GM13977 (cell line): ENCODE data around the gene ATF6.

Experiments used
- DNase-seq: peaks from one replicate; pipeline ENCODE4 v3.0.0; 2012; ENCODE audit warnings: low spot score
- CTCF ChIP-seq: IDR thresholded peaks from 2 replicates; pipeline ENCODE4 v1.5.1; 2012; ENCODE audit warnings: mild to moderate bottlenecking, control low read depth; ENCODE audit not compliant: insufficient read depth; ENCODE audit errors: extremely low read depth, missing control alignments
- in situ Hi-C: fragments of 300-500 bp; cut with MboI; formaldehyde crosslinking; loops from one replicate; pipeline ENCODE4 v1.12.0; 2022; ENCODE audit warnings: low sequenced_read_pairs, low pct_unique_long_range_greater_than_20kb, mixed read lengths, inconsistent platforms; ENCODE audit not compliant: unreplicated experiment

Gene ATF6

GRCh38 chr1:161956097-161956496 lies 190.0 kb downstream of the ATF6 start:
- TF ChIP-seq CTCF = no peak
- DNase-seq = no peak
- in situ Hi-C loops = no loop called here

DNA sequence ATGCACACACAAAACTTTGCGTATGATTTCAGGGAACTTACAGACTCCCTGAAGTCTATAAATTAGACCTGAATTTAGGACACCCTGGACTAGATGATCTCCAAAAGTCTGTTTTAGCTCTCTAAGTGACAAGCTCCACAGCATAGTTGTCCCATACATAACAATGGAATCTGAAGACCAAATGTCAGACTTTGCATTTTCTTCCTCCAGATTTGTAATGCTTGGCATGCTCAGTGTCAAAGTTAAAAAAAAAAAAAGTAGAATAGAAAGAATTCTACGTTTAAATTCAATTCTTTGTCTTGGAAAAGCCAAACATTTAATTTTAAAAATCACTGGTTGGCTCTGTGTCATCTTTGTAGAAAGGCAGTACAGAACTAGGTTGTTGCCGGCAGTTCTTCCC lies 190.8 kb downstream of the ATF6 start:
- in situ Hi-C loops = no loop called here
- DNase-seq = no peak
- no peak for TF ChIP-seq CTCF

DNA sequence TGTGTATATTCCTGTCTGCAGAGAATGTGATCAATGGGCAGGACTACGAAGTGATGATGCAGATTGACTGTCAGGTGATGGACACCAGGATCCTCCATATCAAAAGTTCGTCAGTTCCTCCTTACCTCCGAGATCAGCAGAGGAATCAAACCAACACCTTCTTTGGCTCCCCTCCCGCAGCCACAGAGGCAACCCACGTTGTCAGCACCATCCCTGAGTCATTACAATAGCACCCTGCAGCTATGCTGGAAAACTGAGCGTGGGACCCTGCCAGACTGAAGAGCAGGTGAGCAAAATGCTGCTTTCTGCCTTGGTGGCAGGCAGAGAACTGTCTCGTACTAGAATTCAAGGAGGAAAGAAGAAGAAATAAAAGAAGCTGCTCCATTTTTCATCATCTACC lies 192.3 kb downstream of the ATF6 start:
- no peak for DNase-seq
- in situ Hi-C loops = no loop called here
- no peak for TF ChIP-seq CTCF

GRCh38 chr1:161962091-161962887 lies 196.2 kb downstream of the ATF6 start:
- TF ChIP-seq CTCF = no peak
- DNase-seq = peak; percentile 72
- in situ Hi-C loops = no loop called here

GRCh38 chr1:161966067-161966466 lies 199.9 kb downstream of the ATF6 start:
- no peak for DNase-seq
- no peak for TF ChIP-seq CTCF
- in situ Hi-C loops = no loop called here

DNA sequence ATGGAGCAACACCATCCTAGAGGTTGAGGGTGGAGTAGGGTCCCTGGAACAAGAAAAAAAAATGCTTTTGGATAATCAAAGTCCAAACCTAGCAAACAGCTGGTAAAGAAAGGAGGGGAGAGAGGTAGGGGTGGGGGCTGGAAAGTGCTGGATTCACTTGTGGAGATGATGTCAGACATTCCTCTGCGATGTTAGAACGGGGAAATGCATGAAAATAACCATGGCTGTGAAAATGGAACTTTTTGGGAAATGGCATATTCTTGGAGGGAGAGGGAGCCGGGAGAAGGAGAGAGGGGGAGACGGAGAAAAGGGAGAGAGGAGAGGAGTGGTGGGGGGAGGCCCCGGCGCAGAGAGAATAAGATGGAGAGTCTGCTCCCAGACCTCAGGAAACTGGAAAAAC lies 203.9 kb downstream of the ATF6 start:
- TF ChIP-seq CTCF = no peak
- in situ Hi-C loops = no loop called here
- no peak for DNase-seq

GRCh38 chr1:161970633-161971032 lies 204.5 kb downstream of the ATF6 start:
- no peak for DNase-seq
- TF ChIP-seq CTCF = no peak
- in situ Hi-C loops = no loop called here
